GM18520 (cell line): Measurements from ENCODE around the gene SSX2IP.

Experiments
- ATAC-seq: cut with Tn5 transposase; IDR thresholded peaks from one replicate; pipeline ENCODE4 v1.9.1; 2021; ENCODE audit not compliant: unreplicated experiment

Gene SSX2IP

GRCh38 chr1:84709131-84709530, 18.9 kb upstream of the SSX2IP start:
- ATAC-seq: no peak

- ATAC-seq: no peak
Observed at GRCh38 chr1:84708031-84708430, 17.8 kb upstream of the SSX2IP start.

- ATAC-seq: no peak
Observed at GRCh38 chr1:84705513-84705912, 15.3 kb upstream of the SSX2IP start.

GRCh38 chr1:84704872-84705417, 14.7 kb upstream of the SSX2IP start:
- ATAC-seq: no peak

GRCh38 chr1:84703431-84703830, 13.2 kb upstream of the SSX2IP start:
- ATAC-seq: no peak

- ATAC-seq: no peak
Observed at GRCh38 chr1:84702143-84702542, 11.9 kb upstream of the SSX2IP start.

- no peak for ATAC-seq
Observed at GRCh38 chr1:84701376-84701775, 11.1 kb upstream of the SSX2IP start.

GRCh38 chr1:84700070-84700469, 9.8 kb upstream of the SSX2IP start:
- ATAC-seq: peak; percentile 64

GRCh38 chr1:84698151-84699110, 8.2 kb upstream of the SSX2IP start:
- ATAC-seq: no peak

- no peak for ATAC-seq
Observed at GRCh38 chr1:84693785-84694184, 3.5 kb upstream of the SSX2IP start.

GRCh38 chr1:84693005-84693404, 2.7 kb upstream of the SSX2IP start:
- ATAC-seq: no peak

- ATAC-seq: no peak
Observed at GRCh38 chr1:84692391-84692790, 2.1 kb upstream of the SSX2IP start.

- ATAC-seq: no peak
Observed at GRCh38 chr1:84691122-84691783, 992 bp upstream of the SSX2IP start.

GRCh38 chr1:84689514-84690396, 506 bp downstream of the SSX2IP start:
- ATAC-seq: no peak

- ATAC-seq: no peak
Observed at GRCh38 chr1:84688463-84689061, 1.7 kb downstream of the SSX2IP start.

- no peak for ATAC-seq
Observed at GRCh38 chr1:84687714-84688462, 2.4 kb downstream of the SSX2IP start.

GRCh38 chr1:84686223-84686622, 4.0 kb downstream of the SSX2IP start:
- no peak for ATAC-seq

- ATAC-seq: no peak
Observed at GRCh38 chr1:84683508-84683907, 6.8 kb downstream of the SSX2IP start.

GRCh38 chr1:84682047-84682446, 8.2 kb downstream of the SSX2IP start:
- ATAC-seq: no peak
